NCI-H1436 (cell line): ENCODE data around the gene PROC.
A peak's percentile ranks its signal among the peaks of the same experiment; 100 is the strongest.

Source experiments
- DNase-seq: peaks from one replicate; lab custom pipeline; 2025; lab: John Stamatoyannopoulos, UW

Gene PROC

DNA sequence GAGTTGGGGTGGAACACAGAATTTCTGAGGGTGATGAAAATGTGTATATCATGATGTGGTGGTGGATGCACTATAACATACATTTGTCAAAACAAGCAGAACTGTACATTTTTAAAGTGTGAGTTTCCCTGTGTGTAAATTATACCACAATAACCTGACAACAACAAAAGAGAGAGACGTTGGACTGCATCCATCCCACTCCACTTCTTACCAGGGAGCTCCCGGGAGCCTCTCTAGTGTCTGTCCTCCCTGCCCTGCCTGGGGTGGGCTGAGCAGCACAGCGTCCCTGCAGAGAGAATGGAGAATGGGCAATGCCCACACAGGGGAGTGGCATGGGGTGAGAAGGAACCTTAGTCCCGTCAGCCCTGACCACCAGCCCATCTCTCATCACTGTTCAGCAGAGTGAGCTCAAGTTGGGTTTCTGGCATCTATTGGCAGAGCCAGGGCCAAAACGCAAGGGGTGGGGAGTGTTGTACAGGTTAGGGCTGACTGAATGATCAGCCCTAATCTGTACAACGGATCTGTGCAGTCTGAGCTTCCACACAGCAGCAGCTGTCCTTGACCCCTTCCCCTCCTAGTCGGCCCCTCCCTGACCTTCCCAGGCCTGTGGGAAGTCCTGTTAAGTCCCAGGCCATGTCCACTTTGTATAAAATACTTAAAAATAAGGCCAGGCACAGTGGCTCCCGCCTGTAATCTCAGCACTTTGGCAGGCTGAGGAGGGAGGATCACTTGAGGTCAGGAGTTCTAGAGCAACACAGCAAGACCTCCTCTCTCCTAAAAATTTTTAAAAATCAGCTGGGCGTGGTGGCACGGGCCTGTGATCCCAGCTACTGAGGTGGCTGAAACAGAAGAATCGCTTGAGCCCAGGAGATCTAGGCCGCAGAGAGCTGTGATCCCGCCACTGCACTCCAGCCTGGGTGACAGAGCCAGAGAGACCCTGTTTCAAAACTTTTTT lies 3.3 kb upstream of the PROC start:
- no peak for DNase-seq

DNA sequence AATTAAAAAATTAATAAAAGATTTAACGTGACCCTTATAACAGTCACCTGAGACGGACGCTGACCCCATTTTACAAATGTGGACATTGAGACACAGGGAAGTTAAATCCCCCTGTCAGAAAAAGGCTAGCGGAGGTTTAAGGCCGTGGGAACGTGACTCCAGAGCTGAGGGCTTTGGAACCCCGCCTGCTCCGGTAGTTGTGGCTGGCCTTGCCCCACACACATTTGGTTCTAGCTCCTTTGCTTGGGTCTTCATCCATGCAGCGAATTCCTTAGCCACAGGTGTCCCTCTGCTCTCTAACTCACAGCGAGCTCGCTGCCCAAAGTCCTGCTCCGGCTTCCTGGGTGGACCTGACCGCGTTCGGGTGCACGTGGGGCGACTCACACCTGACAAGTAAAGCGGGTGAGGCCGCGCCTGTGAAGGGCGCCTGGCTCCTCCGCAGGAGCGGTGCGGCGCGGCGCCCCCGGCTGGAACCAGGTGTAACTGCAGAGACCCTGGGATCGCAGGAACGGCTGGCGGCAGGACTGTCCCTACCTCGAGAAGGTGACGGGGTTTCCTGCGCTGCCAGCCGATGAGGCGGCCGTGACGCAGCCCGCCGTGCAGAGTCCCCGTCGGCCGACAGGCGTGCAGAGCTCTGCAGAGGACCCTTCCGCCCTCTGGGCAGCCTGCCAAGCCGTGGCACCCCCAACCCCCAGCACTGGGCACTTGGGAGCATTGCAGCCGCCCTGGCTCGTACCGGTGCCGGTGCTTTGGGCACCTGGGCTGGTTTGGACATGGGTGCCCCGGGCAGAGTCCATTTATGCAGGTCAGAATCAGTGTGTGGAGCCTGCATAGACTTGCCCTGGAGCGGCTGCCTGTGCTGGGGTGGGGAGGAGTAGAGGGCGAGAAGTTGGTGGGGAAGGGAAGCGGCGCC lies 2.4 kb upstream of the PROC start:
- peak; percentile 68 for DNase-seq

GRCh38 chr2:127416506-127417001 lies 1.7 kb upstream of the PROC start:
- DNase-seq: no peak

DNA sequence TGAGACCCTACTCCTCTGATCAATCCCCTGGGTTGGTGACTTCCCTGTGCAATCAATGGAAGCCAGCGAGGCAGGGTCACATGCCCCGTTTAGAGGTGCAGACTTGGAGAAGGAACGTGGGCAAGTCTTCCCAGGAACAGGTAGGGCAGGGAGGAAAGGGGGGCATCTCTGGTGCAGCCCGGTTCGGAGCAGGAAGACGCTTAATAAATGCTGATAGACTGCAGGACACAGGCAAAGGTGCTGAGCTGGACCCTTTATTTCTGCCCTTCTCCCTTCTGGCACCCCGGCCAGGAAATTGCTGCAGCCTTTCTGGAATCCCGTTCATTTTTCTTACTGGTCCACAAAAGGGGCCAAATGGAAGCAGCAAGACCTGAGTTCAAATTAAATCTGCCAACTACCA lies 821 bp upstream of the PROC start:
- no peak for DNase-seq

- no peak for DNase-seq
These were observed 844 bp downstream of the PROC start for GRCh38 chr2:127419112-127419430.

GRCh38 chr2:127419448-127420038 lies 1.3 kb downstream of the PROC start:
- peak; percentile 20 for DNase-seq

- DNase-seq: no peak
These were observed 2.0 kb downstream of the PROC start for GRCh38 chr2:127420039-127420864.

DNA sequence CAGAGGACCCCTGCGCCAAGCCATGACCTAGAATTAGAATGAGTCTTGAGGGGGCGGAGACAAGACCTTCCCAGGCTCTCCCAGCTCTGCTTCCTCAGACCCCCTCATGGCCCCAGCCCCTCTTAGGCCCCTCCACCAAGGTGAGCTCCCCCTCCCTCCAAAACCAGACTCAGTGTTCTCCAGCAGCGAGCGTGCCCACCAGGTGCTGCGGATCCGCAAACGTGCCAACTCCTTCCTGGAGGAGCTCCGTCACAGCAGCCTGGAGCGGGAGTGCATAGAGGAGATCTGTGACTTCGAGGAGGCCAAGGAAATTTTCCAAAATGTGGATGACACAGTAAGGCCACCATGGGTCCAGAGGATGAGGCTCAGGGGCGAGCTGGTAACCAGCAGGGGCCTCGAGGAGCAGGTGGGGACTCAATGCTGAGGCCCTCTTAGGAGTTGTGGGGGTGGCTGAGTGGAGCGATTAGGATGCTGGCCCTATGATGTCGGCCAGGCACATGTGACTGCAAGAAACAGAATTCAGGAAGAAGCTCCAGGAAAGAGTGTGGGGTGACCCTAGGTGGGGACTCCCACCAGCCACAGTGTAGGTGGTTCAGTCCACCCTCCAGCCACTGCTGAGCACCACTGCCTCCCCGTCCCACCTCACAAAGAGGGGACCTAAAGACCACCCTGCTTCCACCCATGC lies 3.0 kb downstream of the PROC start:
- DNase-seq: no peak

DNA sequence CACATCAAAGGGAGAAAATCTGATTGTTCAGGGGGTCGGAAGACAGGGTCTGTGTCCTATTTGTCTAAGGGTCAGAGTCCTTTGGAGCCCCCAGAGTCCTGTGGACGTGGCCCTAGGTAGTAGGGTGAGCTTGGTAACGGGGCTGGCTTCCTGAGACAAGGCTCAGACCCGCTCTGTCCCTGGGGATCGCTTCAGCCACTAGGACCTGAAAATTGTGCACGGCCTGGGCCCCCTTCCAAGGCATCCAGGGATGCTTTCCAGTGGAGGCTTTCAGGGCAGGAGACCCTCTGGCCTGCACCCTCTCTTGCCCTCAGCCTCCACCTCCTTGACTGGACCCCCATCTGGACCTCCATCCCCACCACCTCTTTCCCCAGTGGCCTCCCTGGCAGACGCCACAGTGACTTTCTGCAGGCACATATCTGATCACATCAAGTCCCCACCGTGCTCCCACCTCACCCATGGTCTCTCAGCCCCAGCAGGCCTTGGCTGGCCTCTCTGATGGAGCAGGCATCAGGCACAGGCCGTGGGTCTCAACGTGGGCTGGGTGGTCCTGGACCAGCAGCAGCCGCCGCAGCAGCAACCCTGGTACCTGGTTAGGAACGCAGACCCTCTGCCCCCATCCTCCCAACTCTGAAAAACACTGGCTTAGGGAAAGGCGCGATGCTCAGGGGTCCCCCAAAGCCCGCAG lies 3.8 kb downstream of the PROC start:
- DNase-seq: no peak

- DNase-seq: peak; percentile 23
These were observed 4.6 kb downstream of the PROC start for GRCh38 chr2:127422559-127423477.

DNA sequence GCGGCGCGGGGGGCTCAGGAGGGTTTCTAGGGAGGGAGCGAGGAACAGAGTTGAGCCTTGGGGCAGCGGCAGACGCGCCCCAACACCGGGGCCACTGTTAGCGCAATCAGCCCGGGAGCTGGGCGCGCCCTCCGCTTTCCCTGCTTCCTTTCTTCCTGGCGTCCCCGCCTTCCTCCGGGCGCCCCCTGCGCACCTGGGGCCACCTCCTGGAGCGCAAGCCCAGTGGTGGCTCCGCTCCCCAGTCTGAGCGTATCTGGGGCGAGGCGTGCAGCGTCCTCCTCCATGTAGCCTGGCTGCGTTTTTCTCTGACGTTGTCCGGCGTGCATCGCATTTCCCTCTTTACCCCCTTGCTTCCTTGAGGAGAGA lies 5.2 kb downstream of the PROC start:
- DNase-seq: peak; percentile 34

GRCh38 chr2:127423880-127424279 lies 5.7 kb downstream of the PROC start:
- DNase-seq: no peak

DNA sequence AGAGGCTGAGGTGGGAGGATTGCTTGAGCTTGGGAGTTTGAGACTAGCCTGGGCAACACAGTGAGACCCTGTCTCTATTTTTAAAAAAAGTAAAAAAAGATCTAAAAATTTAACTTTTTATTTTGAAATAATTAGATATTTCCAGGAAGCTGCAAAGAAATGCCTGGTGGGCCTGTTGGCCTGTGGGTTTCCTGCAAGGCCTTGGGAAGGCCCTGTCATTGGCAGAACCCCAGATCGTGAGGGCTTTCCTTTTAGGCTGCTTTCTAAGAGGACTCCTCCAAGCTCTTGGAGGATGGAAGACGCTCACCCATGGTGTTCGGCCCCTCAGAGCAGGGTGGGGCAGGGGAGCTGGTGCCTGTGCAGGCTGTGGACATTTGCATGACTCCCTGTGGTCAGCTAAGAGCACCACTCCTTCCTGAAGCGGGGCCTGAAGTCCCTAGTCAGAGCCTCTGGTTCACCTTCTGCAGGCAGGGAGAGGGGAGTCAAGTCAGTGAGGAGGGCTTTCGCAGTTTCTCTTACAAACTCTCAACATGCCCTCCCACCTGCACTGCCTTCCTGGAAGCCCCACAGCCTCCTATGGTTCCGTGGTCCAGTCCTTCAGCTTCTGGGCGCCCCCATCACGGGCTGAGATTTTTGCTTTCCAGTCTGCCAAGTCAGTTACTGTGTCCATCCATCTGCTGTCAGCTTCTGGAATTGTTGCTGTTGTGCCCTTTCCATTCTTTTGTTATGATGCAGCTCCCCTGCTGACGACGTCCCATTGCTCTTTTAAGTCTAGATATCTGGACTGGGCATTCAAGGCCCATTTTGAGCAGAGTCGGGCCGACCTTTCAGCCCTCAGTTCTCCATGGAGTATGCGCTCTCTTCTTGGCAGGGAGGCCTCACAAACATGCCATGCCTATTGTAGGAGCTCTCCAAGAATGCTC lies 6.6 kb downstream of the PROC start:
- no peak for DNase-seq

GRCh38 chr2:127425540-127426490 lies 7.6 kb downstream of the PROC start:
- no peak for DNase-seq

DNA sequence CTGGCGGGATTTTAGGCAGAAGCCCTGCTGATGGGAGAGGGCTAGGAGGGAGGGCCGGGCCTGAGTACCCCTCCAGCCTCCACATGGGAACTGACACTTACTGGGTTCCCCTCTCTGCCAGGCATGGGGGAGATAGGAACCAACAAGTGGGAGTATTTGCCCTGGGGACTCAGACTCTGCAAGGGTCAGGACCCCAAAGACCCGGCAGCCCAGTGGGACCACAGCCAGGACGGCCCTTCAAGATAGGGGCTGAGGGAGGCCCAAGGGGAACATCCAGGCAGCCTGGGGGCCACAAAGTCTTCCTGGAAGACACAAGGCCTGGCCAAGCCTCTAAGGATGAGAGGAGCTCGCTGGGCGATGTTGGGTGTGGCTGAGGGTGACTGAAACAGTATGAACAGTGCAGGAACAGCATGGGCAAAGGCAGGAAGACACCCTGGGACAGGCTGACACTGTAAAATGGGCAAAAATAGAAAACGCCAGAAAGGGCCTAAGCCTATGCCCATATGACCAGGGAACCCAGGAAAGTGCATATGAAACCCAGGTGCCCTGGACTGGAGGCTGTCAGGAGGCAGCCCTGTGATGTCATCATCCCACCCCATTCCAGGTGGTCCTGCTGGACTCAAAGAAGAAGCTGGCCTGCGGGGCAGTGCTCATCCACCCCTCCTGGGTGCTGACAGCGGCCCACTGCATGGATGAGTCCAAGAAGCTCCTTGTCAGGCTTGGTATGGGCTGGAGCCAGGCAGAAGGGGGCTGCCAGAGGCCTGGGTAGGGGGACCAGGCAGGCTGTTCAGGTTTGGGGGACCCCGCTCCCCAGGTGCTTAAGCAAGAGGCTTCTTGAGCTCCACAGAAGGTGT lies 8.5 kb downstream of the PROC start:
- DNase-seq: no peak
